ENCODE results near the gene EIF4E2.
"Not testable (repeated sequence)": the region's sequence is repeated elsewhere in the genome, so short reads cannot be mapped to it uniquely, and the experiment has no call there.

The EIF4E2 gene

DNA sequence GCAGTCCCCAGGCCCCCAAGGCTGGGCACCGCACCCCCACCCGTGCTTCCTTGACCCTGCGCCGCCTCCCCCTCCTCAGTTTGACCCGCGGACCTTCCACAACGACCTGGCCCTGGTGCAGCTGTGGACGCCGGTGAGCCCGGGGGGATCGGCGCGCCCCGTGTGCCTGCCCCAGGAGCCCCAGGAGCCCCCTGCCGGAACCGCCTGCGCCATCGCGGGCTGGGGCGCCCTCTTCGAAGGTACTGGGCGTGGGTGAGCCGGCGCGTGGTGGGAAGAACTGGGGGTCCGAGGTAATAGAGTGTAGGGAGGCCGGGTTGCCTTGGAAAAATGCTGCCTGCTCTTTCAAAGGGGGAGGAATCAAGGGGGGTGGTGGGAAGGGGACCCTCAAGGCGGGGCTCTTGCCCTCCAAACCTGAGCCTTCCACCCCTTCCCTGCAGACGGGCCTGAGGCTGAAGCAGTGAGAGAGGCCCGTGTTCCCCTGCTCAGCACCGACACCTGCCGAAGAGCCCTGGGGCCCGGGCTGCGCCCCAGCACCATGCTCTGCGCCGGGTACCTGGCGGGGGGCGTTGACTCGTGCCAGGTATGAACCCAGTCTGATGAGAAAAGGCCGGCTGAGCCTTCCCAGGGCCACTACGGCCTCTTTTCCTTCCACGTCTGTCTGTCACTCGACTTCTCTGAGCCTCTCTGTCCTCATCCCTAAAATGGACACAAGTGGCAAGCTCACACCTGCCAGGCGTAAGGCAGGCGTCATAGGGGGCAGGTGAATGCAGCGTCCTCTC lies 27.7 kb upstream of the EIF4E2 start:
- DNase-seq (ENCODE audit: low spot score): no peak

DNA sequence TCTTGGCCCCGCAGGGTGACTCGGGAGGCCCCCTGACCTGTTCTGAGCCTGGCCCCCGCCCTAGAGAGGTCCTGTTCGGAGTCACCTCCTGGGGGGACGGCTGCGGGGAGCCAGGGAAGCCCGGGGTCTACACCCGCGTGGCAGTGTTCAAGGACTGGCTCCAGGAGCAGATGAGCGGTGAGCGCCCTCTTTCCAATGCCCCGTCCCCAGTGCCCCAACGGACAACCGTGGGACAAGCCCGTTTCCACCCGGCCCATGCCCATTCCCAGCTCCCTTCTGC lies 27.1 kb upstream of the EIF4E2 start:
- DNase-seq (ENCODE audit: low spot score): no peak

DNA sequence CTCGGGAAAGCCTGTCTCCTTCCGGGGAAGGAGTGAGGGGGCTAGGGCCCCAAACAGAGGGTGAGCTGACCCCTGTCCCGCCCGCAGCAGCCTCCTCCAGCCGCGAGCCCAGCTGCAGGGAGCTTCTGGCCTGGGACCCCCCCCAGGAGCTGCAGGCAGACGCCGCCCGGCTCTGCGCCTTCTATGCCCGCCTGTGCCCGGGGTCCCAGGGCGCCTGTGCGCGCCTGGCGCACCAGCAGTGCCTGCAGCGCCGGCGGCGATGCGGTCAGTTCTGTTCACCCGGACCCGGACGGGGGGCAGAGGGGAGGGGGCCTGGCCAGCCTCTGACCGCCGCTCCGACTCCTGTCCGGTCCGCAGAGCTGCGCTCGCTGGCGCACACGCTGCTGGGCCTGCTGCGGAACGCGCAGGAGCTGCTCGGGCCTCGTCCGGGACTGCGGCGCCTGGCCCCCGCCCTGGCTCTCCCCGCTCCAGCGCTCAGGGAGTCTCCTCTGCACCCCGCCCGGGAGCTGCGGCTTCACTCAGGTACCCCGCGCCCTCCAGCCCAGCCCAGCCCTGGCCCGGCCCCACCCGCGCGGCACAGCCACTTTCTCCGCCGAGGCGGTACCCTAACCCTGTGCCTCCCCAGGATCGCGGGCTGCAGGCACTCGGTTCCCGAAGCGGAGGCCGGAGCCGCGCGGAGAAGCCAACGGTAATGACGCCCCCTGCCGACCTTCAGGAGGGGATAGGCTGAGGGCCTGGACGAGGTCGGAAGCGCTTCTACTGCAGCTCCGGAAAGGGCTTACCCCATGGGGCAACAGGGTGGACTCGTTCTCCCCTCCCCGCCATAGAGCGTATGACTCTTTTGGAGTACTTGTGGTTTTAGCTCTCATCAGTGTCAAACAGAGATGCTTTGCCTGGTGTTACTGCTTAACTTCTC lies 26.5 kb upstream of the EIF4E2 start:
- no peak for DNase-seq (ENCODE audit: low spot score)

DNA sequence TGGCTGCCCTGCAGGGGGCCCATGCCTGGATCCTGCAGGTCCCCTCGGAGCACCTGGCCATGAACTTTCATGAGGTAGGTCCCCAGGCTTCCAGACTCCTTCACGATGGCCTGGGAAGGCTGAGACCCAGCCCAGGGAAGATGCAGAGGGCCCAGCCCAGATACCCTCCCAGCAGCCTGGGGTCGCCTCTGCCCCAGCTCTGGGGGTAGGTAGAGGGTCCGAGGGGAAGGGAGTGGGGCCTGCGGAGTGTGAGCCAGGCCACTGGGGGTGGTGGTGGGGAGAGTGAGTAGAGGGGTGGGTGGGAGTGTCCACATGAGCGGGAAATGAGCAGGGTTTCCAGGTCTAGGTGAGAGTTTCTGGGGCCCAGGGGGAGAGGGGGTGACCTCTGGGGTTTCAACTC lies 25.7 kb upstream of the EIF4E2 start:
- DNase-seq (ENCODE audit: low spot score): no peak

DNA sequence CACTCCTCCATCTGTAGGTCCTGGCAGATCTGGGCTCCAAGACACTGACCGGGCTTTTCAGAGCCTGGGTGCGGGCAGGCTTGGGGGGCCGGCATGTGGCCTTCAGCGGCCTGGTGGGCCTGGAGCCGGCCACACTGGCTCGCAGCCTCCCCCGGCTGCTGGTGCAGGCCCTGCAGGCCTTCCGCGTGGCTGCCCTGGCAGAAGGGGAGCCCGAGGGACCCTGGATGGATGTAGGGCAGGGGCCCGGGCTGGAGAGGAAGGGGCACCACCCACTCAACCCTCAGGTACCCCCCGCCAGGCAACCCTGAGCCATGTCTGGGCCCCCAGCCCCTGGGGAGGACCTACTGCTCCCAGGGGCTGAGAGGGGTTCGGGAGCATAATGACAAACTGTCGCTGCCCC lies 25.3 kb upstream of the EIF4E2 start:
- no peak for DNase-seq (ENCODE audit: low spot score)

DNA sequence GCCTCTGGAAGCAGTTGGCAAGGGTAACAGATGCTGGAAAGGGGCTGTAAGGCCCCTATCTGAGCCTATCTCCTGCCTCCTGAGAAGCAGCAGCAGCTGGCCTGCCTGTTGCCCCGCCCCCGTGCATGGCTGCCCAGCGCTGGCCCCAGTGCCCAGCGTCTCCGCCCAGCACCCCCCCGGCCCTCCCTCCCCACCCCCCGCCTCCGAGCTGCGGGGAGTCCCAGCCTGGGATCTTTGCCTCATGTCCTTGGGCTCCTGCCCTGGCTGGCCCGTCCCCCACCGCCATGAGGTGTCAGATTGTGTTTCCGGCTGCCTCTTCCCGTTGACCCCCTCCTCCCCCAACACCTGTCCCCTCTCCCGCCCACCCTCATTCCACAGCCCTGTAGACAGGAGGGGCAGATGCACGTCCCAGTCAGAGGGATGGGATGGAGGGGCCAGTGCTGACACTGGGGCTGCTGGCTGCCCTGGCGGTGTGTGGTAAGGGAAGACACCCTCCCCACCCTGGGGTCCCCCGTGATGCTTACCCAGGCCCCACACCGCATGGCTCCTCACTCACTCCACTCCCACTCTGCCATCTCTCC lies 24.6 kb upstream of the EIF4E2 start, which contains the start of gene CHRND:
Gene CHRND (plus strand): TSS at position 370 of the 581 bp plus-strand sequence. CDS start 56 bp downstream, at position 426.
- no peak for DNase-seq (ENCODE audit: low spot score)

DNA sequence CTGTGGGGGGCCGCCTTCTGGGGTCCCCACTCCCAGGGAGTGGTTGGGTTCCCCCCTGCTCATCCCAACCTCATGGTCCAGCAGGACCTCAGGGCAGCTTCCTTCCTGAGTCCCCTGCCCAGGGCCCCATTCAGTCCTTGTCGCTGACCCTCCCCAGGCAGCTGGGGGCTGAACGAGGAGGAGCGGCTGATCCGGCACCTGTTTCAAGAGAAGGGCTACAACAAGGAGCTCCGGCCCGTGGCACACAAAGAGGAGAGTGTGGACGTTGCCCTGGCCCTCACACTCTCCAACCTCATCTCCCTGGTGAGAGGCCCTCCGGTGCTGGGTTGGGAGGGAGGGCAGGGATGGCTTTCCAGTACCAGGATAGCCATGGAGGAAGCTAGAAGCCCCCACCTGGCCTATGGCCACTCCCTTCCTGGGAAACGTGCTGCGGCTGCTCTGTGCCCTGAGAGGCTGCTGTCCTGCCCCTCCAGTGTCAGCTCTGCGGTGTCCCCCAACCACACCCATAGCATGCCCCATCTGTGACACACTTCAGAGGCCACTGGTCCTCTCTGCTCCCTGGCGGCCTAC lies 24.0 kb upstream of the EIF4E2 start:
- no peak for DNase-seq (ENCODE audit: low spot score)

DNA sequence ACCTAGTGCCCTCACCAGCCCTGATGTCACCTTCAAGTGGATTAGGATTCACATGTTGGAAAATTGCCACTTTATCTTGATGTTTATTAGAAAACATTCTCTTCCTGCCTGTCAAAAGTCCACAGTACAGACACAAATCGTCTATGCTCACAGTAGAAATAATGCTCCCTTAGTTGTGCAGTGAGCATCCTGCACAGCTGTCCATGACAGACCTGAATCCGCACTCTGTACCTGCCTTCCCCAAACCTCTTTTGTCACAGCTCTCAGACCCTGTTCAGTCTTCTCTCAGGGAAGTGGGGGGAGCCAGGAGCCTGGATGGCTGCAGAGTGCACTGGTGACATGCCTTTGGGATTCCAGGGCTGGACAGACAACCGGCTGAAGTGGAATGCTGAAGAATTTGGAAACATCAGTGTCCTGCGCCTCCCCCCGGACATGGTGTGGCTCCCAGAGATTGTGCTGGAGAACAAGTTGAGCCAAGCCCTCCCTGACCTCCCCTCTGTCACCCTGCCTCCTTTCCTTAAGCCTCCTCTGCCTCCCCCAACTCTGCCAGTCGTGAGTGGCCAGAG lies 22.5 kb upstream of the EIF4E2 start:
- no peak for DNase-seq (ENCODE audit: low spot score)

DNA sequence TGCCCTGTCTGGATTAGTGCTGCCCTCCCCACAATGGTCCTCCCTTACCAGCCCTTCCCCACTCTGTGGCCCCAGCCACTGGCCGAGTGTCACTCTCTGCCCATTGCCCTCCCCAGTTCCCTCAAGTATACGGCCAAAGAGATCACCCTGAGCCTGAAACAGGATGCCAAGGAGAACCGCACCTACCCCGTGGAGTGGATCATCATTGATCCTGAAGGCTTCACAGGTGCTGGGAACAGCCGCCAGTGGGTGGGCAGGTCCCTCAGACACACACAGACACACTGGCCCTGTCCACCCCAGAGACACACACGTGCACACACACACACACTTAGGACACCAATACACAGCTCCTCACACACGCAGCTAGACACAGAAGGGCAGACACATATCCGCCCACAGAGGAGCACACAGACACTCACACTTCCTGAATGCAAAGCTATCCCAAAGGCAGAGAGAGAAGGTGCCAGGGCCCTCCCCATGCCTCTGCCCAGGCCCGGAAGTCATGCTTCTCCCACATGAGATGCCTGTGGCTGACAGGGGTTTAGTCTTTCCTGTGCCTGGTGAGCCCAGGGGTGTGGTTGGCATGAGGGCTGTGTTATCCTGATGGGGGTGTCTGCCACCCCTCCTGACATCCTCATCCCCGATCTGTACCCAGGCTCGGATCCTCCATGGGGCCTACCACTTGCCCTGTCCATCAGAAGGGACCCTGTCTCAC lies 21.6 kb upstream of the EIF4E2 start:
- DNase-seq (ENCODE audit: low spot score): no peak

DNA sequence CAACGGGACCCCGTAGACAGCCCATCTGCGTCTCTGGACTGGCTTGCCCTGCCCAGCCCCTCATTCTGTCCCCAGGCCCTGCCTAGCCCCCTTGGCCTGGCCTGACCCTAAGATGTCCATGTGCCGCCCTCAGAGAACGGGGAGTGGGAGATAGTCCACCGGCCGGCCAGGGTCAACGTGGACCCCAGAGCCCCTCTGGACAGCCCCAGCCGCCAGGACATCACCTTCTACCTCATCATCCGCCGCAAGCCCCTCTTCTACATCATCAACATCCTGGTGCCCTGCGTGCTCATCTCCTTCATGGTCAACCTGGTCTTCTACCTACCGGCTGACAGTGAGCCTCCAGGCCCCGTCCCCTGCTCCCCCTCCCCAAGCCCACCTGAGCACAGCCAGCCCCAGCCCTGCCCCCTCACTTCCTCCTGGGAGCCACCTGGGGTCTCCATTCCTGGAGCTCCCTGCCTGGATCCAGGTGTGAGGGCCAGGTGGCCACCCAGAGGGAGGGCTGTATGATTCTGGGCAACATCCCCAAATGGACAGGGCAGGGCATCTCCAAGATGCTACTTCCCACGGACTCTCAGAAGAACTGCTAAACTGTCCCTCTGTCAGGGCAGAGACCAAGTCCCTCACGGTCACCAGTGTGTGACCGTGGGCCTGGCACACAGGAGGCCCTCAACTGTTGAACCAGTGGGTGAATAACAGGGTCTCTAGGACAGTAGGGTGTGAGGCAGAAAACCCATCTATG lies 20.5 kb upstream of the EIF4E2 start:
- DNase-seq (ENCODE audit: low spot score): no peak

DNA sequence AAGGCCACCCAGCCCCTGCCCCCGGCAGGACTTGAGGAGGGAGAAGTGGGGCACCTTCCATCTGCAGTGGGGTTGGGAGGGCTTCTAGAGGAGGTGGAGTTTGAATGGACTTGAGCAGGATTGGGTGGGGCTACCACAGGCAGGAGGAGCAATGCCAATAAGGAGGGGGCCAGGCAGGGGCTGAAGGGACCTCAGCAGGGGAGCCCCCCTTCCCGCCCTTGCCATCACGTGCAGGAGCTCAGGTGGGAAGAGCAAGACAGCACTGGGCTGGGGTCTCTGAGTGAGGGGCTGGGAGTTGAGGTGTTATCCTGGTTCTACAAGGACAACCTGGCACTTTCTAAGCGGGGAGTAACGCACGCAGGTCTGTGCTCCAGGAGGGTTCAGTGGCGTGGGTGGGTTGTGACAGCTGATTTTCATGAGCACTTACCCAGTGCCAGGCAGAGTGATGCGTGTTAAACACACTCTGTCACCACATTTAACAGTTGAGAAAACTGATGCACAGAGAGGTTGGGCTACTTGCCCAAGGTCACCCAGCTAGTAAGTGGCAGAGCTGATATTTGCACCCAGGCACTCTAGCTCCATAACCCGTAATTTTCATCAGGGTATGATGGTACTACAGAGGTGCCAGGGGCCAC lies 19.7 kb upstream of the EIF4E2 start:
- DNase-seq (ENCODE audit: low spot score): no peak

DNA sequence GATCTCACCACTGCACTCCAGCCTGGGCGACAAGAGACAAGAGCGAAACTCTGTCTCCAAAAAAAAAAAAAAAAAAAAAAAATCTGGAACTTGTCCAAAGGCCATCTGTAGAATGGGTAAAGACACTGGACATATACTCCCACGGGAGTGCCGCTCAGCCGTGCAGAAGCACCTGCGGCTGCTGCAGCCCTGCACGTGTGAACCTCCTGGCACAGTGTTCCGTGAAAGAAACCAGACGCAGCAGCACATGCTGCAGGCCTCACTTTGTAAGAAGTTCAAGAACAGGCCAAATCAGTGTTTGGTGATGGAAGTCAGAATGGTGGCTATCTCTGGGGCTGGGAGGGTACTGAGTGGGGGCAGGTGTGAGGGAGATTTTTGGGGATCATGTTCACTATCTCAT lies 18.1 kb upstream of the EIF4E2 start:
- no peak for DNase-seq (ENCODE audit: low spot score)

DNA sequence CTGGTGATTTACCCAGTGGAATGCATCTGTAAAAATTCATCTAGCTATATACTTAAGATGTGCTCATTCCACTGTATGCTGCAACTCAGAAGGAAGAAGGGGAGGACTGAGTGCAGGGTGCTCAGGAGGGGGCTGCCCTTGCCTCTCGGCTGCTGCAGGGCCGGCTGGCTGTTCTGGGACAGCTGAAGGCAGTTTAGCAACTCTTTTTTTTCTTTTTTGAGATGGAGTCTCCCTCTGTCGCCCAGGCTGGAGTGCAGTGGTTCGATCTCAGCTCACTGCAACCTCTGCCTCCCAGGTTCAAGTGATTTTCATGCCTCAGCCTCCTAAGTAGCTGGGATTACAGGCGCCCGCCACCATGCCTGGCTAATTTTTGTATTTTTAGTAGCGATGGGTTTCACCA lies 17.7 kb upstream of the EIF4E2 start:
- not testable (repeated sequence) for DNase-seq (ENCODE audit: low spot score)

DNA sequence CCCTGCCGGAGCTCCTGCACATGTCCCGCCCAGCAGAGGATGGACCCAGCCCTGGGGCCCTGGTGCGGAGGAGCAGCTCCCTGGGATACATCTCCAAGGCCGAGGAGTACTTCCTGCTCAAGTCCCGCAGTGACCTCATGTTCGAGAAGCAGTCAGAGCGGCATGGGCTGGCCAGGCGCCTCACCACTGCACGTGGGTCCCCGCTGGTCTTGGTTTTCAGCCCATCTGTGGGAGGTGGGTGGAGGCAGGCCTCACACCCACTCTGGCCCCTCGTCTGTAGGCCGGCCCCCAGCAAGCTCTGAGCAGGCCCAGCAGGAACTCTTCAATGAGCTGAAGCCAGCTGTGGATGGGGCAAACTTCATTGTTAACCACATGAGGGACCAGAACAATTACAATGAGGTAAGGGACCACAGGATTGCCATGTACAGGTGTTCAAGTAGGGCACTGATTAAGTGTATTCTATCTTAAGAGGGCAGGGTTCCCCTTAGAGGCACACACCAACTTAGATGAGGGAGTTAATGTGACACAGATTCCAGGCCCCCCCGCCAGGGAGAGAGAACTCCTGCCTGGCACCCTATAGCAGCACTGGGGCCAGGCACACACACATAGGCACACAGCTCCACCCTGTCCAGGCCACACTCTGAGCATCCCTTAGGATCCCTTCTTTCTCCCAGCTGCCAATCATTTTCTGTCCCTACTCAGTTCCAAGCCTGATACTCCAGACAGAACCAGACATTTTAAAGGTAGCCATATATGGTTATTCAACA lies 16.4 kb upstream of the EIF4E2 start:
- DNase-seq (ENCODE audit: low spot score): no peak

DNA sequence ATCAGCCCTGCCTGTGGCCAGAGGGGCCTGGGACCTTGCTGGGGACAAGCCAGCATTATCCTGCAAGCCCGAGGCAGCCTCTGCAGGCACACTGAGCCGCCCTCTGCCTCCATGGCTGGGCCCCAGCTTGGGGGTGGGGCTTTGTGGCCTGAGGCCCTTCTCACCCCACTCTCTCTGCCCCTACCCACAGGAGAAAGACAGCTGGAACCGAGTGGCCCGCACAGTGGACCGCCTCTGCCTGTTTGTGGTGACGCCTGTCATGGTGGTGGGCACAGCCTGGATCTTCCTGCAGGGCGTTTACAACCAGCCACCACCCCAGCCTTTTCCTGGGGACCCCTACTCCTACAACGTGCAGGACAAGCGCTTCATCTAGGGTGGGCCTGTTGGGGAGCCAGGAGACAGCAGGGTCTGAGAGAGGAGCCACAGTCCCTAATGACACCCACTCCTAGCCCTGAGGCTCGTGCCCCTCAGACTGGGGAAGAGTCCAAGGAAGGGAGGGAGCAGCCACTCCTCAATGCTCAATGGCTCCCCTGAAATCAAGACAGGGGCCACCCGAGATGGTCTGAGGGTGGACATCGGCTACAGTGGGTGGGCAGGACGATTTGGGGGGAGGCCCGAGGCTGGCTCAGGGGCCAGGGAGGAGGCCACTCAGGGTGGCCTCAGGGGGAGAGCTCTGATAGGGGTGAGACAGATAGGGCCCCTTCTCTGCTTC lies 15.4 kb upstream of the EIF4E2 start:
- DNase-seq (ENCODE audit: low spot score): no peak

DNA sequence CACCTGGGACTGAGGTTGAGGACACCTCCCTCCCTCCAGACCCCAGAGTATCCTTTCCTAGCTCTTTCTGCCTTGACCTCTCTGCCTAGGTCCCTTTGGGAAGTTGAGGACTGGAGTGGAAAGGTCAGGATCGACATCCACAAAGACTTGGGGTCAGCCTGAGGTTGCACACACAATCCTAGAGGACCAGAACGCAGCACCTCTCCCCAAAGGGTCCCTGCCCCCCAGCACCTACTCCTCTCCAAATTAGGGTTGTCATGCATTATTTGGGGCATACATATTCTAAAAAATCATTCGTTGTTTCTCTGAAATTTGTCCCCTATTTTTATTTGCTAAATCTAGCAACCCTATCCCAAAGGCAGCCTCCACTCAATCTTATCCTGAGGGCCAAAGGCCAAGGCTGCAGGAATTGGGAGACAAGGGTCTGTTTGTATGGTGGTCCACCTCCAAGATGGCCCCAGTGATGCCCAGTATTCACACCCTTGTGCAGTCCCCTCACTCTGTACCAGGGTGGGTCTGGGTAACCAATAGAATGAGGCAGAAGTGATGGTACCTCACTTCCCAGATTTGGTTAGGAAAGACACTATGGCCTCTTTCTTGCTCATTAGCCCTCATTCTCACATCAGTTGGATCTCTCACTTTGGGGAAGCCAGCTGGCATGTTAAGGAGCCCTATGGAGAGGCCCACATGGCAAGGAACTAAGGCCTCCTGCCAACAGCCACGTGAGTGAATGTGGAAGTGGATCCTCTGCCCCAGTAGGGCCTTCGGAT lies 14.5 kb upstream of the EIF4E2 start:
- no peak for DNase-seq (ENCODE audit: low spot score)

DNA sequence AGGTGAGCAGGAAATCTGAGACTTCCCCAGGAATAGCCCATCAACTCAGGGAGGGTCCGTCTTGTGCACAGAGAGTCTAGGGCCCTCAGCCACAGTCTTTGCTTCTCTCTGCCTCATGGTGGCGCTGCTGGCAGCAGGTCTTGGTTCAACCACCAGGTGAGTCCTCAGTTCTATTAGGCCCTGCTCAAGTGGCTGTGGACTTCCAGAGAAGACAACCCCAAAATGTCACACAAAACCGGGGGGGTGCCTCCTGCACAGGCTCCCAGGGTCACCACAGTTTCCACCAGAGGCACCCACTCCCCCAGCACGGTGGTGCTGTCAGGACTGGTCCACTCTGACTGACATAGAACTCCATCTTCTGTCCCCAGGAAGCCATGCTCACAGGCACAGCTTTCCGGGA lies 13.4 kb upstream of the EIF4E2 start:
- DNase-seq (ENCODE audit: low spot score): no peak

DNA sequence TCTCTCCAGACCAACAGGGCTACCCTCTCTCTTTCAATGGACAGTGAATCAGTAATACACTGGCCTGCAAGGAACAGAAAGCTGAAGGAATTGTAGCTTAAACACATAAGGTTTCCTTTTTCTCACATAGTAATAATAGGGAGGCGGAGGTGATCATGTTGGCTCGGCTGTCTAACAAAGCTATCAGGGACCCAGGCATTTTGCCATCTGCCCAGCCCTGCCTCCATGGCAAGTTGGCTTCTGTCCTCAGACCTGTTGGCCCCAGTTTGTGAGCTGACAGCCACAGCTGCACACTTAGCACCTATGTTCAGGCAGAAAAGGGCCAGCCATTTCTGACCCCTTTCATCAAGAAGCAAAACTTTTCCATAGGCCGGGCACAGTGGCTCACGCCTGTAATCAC lies 13.0 kb upstream of the EIF4E2 start:
- no peak for DNase-seq (ENCODE audit: low spot score)
